ENCODE measurements around the gene GNPDA1. TPM values are rescaled to one million over a fixed set of nuclear protein-coding genes. Genes with fewer than 3 reads are reported as not detected.
A peak's percentile ranks its signal among the peaks of the same experiment; 100 is the strongest.

Gene GNPDA1
- total RNA-seq, 1 experiment from 2014 or later = 54.1 TPM

GRCh38 chr5:142011572-142012185 lies 1.1 kb downstream of the GNPDA1 start:
- Histone ChIP-seq H3K4me3 (peak overlapping the region; percentile 61; the same call in 1 of the 2 replicates), H2AFZ (no peak overlapping the region), H3K79me2 (ENCODE audit: low read depth) (peaks cover 17% of the 10 kb centered on the region; the same call in 1 of the 2 replicates), H3K4me1 (replicated peaks; ENCODE audit: insufficient read depth) (peaks cover 33% of the 10 kb centered on the region), H3K4me2 (peak overlapping the region; percentile 88), H3K27me3 (ENCODE audit: insufficient read depth, low read depth) (no peaks in the 10 kb centered on the region), H3K36me3 (ENCODE audit: low read depth) (0 out of 2 replicates have a peak, but pooled peaks cover 7% of the 10 kb centered on the region), H3F3A (ENCODE audit: insufficient read depth, low read depth) (peaks cover 28% of the 10 kb centered on the region), H3K9me2 (ENCODE audit: insufficient read depth) (no peaks in the 10 kb centered on the region), H4K20me1 (ENCODE audit: insufficient read depth) (no peaks in the 10 kb centered on the region), H3K27ac (no peak overlapping the region), H3K9me3 (ENCODE audit: insufficient read depth, low read depth) (no peaks in the 10 kb centered on the region)
- TF ChIP-seq EZH2 (IDR thresholded peaks at IDR 0.05; ENCODE audit: low read depth) (no peak), CTCF (conservative IDR thresholded peaks at IDR 0.05) (no peak)
- POLR2A ChIA-PET (ENCODE audit: unreplicated experiment) = interaction anchor here (0.6 kb wide), 1 partner anchor 98 kb away, joined by 3 read pairs; no protein-coding TSS in a partner anchor
- TSS peak; percentile 59 for BruUV-seq (replicated peaks)
- DNase-seq = no peak
- intact Hi-C loops (cut with micrococcal nuclease; ENCODE audit: unreplicated experiment) = loop anchor here (1.0 to 2.0 kb wide), 2 partner anchors 41 to 97 kb away; partner anchors contain the start of gene NDFIP1
- CTCF ChIA-PET = interaction anchor here (0.6 to 0.7 kb wide), 2 partner anchors 16 to 98 kb away, joined by 3 to 4 read pairs; no protein-coding TSS in a partner anchor

GRCh38 chr5:142009886-142010285 lies 2.9 kb downstream of the GNPDA1 start:
- Histone ChIP-seq H3K27ac (no peak overlapping the region), H2AFZ (no peak overlapping the region), H3K4me3 (no peak overlapping the region), H3K9me3 (ENCODE audit: insufficient read depth, low read depth) (no peaks in the 10 kb centered on the region), H4K20me1 (ENCODE audit: insufficient read depth) (no peaks in the 10 kb centered on the region), H3K9me2 (ENCODE audit: insufficient read depth) (no peaks in the 10 kb centered on the region), H3K79me2 (ENCODE audit: low read depth) (peaks cover 17% of the 10 kb centered on the region; the same call in 1 of the 2 replicates), H3K36me3 (ENCODE audit: low read depth) (0 out of 2 replicates have a peak, but pooled peaks cover 7% of the 10 kb centered on the region), H3K27me3 (ENCODE audit: insufficient read depth, low read depth) (no peaks in the 10 kb centered on the region), H3K4me1 (replicated peaks; ENCODE audit: insufficient read depth) (peaks cover 16% of the 10 kb centered on the region), H3K4me2 (no peak overlapping the region), H3F3A (ENCODE audit: insufficient read depth, low read depth) (peaks cover 12% of the 10 kb centered on the region)
- intact Hi-C loops (cut with micrococcal nuclease; ENCODE audit: unreplicated experiment) = no loop called here
- DNase-seq = no peak
- POLR2A ChIA-PET (ENCODE audit: unreplicated experiment) = no interaction called here
- no peak for TF ChIP-seq CTCF (conservative IDR thresholded peaks at IDR 0.05)
- no peak for TF ChIP-seq EZH2 (IDR thresholded peaks at IDR 0.05; ENCODE audit: low read depth)
- BruUV-seq (replicated peaks) = no TSS peak
- CTCF ChIA-PET = interaction anchor here (0.6 kb wide), 1 partner anchor 317 kb away, joined by 3 read pairs; no protein-coding TSS in a partner anchor

GRCh38 chr5:142008813-142009212 lies 4.0 kb downstream of the GNPDA1 start:
- BruUV-seq (replicated peaks) = no TSS peak
- CTCF ChIA-PET = no interaction called here
- intact Hi-C loops (cut with micrococcal nuclease; ENCODE audit: unreplicated experiment) = no loop called here

More at GRCh38 chr5:142008813-142009212, 4.0 kb downstream of the GNPDA1 start:
- TF ChIP-seq CTCF (conservative IDR thresholded peaks at IDR 0.05) (no peak), EZH2 (IDR thresholded peaks at IDR 0.05; ENCODE audit: low read depth) (no peak)
- POLR2A ChIA-PET (ENCODE audit: unreplicated experiment) = no interaction called here
- H3K4me3 ChIP-seq = no peak overlapping the region
- H2AFZ ChIP-seq = no peak overlapping the region
- no peaks in the 10 kb centered on the region for H4K20me1 ChIP-seq (ENCODE audit: insufficient read depth)
- DNase-seq = no peak
- H3K4me2 ChIP-seq = no peak overlapping the region
- H3F3A ChIP-seq (ENCODE audit: insufficient read depth, low read depth) = peaks cover under 1% of the 10 kb centered on the region; the same call in 1 of the 2 replicates
- H3K79me2 ChIP-seq (ENCODE audit: low read depth) = peaks cover 16% of the 10 kb centered on the region; the same call in 1 of the 2 replicates
- H3K9me3 ChIP-seq (ENCODE audit: insufficient read depth, low read depth) = no peaks in the 10 kb centered on the region
- H3K9me2 ChIP-seq (ENCODE audit: insufficient read depth) = no peaks in the 10 kb centered on the region
- no peaks in the 10 kb centered on the region for H3K27me3 ChIP-seq (ENCODE audit: insufficient read depth, low read depth)
- 0 out of 2 replicates have a peak, but pooled peaks cover 7% of the 10 kb centered on the region for H3K36me3 ChIP-seq (ENCODE audit: low read depth)
- peaks cover 5% of the 10 kb centered on the region for H3K4me1 ChIP-seq (replicated peaks; ENCODE audit: insufficient read depth)
- H3K27ac ChIP-seq = no peak overlapping the region
